ENCODE results near the gene AP1B1.
"Not testable (repeated sequence)": the region's sequence is repeated elsewhere in the genome, so short reads cannot be mapped to it uniquely, and the experiment has no call there.

Gene AP1B1

DNA sequence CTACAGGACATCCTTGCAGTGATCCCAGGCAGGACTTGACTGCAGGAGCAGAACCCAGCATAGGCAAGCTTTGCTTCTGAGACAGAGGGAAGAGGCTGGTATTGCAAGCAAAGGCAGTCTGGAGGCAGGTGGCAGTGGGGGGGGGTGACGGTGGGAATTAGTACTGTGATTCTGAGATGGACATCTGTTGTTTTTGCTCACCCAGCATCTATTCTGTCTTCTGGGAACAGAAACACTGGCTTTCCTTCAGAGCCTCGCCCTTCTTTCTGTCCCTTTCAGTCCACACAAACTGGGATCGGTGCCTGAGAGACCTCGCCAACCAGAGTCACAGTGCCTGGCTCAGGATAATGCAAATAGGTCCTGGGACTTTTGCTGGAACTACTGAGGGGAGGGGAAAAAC, 41.7 kb downstream of the AP1B1 start:
- DNase-seq: no peak

DNA sequence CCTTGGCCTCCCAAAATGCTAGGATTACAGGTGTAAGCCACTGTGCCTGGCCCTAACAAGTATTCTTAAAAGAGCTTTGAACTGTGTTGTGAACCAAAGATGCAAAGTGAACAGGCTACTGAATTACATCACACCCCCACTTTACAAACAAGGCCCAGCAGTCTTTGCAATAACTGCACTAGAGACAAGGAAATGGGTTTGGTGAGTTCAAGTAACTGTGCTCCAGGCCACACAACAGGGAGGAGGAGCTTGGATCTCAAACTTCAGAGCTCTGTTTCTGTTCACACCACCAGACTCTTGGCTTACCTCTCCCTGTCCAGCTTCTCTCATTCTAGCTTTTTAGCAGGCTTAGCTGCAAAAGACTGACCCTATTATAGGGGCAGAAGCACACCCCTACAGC, 42.4 kb downstream of the AP1B1 start:
- DNase-seq: no peak

DNA sequence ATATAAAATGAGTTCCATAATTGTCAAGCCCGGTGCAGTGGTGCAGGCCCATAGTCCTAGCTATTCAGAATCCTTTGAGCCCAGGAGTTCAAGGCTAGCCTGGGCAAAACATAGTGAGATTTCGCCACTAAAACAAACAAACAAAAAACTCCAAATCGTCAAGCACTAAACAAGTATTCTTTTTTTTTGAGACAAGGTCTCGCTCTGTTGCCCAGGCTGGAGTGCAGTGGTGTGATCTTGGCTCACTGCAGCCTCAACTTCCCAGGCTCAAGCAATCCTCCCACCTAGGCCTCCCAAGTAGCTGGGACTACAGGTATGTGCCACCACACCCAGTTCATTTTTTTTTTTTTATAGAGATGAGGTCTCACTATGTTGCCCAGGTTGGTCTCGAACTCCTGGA, 43.5 kb downstream of the AP1B1 start:
- DNase-seq: not testable (repeated sequence)

DNA sequence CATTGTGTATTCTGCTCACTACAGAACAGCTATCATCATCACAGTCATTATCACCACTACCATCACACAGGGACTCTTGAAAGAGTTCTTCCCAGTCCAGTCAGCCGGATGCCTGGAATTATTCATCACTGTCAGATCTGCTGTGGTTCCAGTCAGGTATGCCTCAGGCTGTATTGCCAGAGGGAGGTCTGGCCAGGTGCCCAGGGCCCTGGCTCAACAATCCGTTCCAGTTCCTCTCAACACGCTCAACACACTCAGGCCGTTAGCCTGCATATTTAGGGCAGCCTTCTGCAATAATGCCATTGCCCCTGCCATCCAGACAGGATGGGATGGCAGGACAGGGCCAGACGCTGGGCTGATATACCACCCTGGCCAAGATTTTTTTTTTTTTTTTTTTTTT, 44.2 kb downstream of the AP1B1 start:
- DNase-seq: no peak

DNA sequence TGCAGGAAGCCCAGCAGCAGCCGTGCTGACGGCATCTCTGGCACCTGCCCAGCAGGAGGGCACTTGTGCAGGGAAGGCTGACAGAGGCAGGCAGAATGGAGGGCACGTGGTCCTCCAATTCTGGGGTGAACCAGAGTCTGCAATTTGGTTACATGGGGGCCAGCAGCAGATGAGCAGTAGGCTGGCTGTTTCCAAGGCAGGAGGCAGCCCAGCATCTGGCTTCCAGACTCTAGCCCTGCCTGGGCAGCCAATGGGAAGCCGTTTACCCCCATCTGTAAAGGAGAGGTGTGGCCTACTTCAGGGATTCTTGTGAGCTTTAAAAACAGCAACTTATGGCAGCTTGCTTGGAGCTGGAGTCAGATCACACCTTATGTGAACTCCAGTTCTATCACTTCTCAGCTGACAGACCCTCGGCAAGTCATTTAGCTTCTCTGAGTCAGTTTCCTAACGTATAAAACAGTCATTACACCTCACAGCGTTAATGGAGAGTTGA, 45.0 kb downstream of the AP1B1 start:
- no peak for DNase-seq

DNA sequence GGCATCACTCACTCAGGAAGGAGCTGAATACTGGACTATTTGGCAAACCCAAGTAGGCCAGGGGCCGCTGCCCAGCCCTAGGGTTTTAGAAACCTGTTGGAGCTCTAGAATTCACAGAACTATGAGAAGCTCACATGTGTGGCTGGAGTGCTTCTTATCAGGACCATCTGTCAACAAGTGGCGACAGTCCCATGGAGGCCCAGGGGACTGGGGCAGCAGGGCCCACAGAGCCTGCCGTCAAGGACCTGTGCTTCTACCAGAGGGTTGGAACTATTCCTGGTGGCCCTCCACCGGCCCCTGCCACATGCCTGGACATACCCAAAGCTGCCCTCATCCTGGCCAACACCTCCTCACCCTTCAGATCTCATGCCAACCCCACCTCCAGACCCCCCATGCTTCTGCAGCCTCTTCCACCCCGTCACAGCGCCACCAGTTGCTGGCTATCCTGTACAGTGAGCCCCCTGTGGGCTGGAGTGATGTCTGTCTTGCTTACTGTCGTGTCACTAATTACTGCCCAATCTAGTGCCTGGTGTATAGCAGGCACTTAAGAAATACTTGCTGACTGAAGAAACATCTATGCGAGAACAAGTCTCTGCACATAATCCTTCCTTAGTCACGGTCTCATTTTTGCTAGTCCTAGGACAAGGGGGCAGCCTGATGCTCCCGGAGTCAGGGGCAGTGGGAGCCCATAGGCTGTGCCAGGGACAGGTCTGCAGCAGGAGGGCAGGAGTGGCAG, 45.6 kb downstream of the AP1B1 start:
- DNase-seq: no peak

DNA sequence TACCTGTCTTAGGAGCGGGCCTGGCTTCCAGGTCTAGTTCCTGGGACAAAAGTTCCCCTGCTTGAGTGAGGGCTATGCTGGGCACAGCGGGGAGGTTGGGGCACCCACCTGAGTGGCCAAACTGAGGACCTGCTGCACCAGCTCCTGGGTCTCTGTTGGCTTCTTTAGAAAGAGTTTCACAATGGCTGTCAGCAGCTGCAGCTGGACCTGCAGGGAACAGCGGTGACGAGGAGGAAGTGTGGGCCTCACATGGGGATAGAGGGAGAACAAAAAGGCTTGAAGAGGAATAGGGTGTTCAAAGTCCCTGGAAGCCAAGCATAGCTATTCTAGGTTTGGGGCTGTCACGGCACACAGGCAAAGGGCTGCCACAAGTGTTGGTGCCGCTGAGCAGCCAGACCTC, 46.2 kb downstream of the AP1B1 start:
- no peak for DNase-seq

DNA sequence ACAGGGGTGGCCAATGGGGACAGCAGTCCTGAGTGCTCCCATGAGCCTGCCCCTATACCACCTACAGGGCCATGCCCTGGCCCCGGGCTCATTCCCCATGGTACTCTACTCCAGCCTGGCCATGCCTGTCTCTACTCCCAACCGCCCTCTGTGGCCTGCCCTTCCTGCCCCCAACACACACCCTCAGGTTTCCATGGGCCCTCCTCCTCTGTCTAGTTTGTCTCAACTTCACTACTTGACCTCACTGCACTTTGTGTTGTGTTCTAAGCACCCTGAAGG, 46.6 kb downstream of the AP1B1 start:
- no peak for DNase-seq

DNA sequence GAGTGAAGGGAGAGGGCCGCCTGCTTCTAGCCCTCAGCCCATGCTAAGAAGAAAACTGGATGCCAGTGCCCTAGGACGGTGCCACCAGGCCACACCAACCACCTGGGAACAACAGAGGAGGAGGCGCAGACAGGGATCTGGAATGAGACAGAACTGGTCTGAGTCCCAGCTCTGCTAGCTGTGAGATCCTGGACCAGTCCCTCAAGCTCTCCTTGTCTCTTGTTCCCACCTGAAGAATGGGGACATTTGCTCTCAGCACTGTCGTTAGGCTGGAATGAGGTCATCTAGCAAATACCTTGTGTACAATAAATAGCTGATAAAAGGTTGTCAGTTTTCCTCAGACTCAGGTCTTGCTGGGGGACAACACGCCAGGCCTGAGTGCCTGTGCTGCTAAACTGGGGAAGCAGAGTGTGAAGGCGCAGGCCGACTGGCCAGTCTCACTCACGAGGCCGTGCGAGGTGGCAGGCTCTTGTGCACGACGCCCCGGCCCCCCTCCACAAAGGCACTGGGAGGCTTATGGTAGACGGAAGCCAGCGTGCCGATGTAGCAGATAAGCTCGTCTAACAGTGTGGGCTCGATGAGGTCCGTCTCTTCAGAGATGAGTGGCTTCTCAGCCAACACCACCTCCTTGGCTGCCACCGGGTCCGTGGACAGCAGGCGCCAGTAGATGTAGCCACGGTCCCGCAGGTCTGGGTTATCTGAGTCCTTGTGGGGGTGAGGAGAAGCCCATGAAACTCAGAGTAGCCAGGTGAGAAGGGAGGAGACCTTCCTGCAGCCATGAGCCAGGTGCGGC, 47.1 kb downstream of the AP1B1 start:
- DNase-seq: no peak

DNA sequence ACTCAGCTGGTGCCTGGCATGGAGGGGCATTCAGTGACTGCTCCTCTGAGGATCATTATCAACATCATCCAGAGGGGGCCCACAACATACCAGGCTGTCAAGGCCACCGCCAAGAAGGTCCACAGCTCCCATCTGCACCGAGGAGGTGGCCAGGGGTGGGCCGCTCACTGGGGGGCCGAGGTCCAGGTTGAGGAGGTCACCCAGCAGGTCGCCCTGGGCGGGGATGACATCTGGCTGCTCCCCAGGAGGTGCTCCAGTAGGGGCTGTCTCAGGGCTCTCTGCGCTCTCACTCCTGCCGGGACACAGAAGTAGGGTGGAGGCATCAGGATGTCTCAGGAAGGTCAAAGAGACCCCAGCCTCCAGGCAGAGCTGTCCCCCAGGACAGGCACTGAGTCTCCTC, 47.8 kb downstream of the AP1B1 start:
- no peak for DNase-seq

DNA sequence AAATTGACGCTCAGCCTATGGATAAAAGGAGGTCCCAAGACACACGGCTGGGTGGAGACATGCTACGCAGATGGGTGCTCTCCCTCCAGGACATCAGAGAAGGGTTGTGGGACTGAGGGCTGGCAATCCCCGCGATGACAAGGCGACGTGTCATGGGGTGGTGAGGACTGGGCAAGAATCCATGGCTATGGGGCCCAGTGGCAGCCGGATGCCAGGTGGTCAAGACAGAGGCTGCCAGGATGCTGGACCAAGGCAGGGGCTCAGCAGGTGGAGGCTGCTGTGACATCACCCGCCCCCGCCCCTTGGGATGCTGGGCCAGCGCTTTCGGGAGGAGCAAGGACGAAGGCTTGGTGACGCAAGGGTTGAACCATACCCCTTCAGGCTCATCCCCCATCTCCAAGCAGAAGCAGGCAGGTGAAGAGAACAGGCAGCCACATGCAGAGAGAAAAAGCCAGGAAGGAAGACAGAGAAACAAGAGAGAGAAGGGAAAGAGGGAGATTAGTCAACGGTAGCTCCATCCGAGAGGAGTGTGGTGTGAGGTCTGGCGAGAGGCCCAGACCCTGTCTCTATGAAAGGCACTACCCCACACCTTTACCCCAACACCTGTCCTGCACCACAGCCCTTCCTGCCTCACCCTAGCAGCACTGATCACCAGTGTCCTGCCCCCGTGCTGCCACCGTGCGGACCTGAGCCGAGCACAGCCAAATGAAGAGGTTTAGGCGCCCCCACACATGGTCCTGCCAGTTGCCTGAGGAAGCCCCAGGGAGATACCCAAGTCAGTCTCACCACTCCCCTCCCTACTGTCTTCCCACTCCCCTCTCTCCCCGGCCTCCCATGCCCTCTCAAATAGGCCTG, 48.8 kb downstream of the AP1B1 start:
- no peak for DNase-seq

DNA sequence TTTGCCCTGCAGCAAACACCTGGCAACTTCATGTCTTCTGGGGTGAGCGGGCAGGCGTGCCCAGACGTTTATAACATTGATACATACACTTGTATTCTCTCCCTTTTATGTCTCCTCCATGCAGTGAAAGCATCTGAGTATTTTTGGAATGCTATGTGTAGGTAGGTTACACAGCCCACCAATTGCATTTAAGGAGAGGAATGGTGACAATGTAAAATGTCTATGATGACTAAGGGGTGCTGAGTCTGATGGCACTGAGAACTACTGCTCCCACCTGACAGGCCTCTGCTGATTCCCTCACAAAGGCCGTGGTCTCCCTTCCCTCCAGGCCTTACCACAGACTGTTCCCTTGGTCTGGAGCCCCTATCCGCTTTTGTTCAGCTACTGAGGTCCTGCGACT, 50.0 kb downstream of the AP1B1 start:
- DNase-seq: no peak

DNA sequence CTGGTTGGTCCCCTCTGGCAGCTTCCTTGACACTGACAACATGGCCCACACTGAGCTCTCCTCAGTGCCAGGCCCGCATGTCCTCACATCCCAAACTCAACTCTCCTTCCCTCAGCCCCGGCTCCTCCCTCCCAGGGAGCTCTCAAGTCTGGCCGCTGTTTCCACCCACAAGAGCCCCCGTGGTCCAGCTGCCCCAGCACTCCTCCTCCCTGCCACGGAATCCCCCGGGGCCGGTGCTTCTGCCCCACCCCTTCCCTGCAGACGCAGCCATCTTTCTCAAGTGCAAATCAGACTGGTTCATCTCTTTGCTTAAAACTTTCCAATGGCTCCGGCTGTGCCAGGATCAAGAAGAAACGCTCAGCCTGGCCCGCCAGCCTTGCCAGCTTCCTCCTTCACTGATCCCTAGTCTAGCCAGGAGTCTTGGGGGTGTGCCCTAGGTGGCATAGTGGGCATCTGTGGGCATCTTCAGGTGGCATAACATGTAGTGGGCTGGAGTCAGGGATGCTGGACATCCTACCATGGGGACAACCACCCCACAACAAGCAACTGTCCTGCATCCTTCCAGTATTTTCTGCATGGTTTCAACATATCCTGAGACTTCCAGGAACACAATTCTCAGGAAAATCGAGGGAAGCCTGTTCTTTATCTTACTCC, 50.6 kb downstream of the AP1B1 start:
- no peak for DNase-seq

DNA sequence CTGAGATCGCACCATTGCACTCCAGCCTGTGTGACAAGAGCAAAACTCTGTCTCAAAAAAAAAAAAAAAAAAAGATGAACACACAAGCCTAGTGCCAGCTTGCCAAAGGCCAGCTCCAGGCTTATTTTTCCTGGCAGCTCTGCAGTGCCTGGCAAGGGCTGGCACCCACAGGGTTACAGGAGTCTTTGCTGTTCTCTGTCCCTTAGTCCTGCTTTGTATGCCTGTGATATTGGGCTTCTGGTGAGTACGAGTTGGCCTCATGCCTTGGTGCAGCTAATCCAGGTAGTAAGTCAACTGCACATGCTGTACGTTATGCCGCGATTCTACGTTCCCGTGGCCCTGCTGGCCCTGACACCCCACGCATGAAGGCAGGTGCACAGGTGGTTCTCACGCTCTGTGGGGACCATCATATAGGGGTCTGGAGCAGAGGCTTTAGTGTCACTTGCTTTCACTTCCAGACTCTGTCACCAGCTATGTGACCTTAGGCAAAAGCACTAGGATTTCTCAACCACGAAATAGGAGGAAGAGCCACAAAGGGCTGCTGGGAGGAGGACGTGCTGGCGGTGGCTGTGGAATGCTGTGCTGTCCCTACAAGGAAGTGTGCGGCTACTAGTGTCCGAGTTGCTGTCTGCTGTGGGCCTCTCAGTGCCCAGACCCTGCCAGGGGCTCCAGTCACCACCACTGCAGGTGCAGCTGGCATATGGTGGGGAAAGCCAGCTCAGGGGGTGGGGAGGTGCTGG, 51.4 kb downstream of the AP1B1 start:
- DNase-seq: no peak

DNA sequence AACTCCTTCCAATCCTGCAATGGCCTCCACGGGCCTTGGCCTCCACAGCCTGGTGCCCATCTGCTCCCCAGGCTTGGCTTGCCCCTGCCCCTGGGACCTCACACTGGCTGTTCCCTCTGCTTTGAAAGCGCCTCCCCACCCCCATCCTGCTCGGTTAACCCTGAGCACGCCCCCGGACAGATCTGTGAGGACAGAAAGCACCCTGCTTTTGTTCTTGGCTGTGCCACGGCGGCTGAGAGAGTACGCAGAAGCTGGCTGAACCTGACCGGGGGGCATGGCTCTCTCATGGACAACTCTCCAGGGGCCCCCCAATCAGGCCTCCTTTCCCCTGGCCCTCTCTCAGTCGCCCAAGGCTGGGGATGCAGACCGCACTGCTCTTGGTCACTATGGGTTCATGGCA, 52.7 kb downstream of the AP1B1 start:
- no peak for DNase-seq

DNA sequence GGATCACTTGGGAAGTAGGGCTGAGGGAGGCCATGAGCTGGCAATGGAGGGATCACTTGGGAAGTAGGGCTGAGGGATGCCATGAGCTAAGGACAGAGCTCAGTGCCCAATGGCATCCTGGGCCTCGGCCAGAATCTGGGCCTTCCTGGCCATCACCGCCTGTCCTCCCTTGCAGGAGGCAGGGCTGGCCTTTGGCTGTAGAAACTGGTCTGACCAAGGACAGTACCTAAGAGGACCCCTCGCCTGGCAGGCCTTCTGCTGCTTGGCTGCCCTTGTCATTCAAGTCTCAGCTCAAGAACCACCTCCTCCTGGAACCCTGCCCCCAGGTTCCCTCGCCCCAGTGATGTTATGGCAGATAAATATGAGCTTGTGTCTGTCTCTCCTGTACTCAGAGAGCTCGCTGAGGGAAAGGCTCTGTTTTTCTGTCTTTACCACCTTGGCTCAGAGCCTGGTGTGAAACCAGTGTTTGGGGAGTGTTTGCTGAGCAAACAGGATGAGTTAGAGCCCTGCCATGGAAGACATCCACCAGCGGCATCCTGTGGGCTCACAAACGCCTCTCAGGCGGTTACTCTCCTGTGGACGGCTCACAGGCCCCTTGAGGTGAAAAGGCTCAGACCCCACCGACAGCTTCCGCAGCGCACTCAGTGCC, 53.5 kb downstream of the AP1B1 start:
- DNase-seq: no peak

DNA sequence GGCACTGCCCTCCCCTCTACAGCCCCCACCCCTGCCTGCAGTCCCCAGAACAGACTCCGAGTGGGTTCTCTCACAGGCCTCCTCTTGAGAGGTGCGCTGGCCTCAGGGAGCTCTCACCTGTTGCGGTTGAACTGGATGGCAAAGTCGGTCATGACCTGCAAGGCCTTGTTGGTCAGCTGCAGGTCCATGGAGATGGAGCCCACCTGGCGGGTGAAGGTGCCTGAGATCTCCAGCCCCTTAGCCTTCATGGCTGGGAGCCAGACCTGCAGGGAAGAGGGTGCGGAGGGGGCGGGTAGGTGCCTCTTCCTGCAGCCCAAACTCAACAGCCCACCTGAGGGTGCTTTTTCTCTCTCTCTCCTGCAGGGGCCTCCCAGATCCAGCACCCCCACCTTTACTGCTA, 54.2 kb downstream of the AP1B1 start:
- DNase-seq: no peak

DNA sequence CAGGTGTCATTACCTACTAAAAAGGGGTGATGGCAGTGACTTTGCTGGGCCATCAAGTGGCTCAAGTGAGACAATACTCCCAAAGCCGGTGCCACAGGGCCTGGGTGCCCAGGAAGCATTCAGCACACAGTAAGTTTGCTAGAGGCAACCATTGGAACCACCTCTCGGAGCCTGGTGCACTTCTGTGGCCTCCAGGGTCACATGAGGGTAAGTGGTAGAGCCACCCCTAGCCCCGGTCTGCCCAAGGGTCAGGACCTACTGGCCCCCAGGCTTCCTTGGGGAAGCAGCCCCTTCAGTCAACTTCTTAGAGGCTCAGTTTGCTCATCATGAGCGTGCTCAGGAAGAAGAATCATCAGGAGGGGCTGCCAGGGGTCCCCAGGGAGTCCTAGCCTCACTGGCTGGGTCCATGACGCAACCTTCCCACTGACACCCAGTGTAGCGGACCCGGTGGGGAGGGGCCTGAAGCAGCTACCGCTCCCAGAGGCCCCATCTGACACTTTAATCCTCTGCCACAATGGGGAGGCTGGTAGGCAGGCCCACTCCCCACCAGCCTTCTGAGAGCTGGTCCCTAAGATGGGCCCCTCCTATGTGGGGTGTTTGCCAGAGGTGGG, 55.4 kb downstream of the AP1B1 start:
- DNase-seq: no peak

DNA sequence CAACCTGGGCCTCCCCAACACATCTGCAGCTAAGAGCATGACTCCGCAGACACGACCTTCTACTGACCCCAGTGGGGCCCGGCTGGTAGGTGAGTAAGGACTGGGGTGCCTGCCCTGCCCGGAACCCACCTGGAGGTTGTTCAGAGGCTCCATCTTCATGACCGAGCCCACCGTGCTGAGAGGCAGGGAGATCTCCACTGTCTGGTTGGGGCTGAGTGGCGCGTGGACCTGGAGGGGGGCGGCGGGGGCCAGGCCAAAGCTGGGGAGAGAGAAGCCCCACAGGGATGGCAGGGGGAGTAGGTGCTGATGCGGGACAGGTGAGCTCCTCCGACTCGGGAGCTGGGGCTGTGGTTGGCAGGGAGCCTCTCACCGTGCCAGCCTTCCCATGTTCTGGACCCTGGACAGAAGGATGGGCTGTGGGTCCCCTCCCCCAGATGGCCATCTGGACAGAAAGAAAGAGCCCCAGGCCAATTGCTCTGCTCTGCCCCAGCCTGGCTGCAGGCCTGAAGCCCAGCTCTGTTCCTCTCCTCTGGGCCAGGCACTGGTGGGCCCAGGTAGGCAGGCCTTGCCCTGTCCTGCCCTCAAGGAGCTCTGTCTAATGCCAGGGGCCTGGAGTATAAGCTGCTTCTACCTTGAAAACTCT, 56.6 kb downstream of the AP1B1 start:
- no peak for DNase-seq

DNA sequence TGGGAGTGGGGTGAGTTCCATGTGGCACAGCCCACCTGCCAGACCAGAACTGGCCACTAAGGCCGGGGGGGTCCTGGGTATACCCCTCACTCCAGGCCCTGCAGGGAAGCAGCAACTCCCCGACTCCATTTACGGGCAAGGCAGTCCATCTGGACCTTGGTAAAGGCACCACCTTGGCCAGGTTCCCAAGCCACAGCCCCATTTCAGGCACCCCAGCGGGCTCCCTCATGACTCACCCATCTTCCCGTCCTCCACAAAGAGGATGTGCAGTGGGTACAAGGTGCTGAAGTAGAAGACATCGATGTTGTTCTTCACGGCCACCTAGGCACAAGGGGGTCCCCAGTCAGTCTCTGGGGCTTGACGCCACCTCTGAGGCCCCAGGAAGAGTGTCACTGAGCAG, 57.2 kb downstream of the AP1B1 start:
- no peak for DNase-seq

DNA sequence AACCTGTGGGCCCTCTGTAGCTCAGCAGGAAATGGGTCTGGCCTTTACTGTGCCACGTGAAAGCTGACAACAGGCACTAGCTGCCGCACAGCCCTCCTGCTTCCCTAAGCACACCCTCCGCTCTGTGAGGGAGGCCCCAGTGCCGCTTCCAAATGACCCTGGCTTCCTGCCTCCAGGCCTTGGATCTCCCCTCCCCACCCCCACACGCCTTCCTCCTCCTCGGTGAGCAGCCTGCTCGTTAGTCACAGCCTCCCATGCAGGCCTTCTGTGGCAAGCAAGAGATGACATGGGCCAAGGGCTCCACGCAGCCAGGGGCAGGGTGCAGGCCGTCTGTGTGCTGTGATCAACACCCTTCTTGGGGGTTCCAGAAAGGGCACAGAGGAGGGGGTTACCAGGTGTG, 57.6 kb downstream of the AP1B1 start:
- DNase-seq: no peak
